Activated T-helper 17 cell treated with anti-CD3 and anti-CD28 coated beads, Interleukin-2, amount 50 U/mL, for 72 hours (primary cell): ENCODE data around the gene PLA2R1. TPM values are rescaled to one million over a fixed set of nuclear protein-coding genes. Genes with fewer than 3 reads are reported as not detected.
A peak's percentile ranks its signal among the peaks of the same experiment; 100 is the strongest.
"Not testable (repeated sequence)": the region's sequence is repeated elsewhere in the genome, so short reads cannot be mapped to it uniquely, and the experiment has no call there.

Experiments used
- ATAC-seq: fragments of 150-1000 bp; cut with Tn5 transposase; replicated peaks from 2 replicates; pipeline ENCODE4 v1.10.0; 2021; ENCODE audit warnings: mild to moderate bottlenecking, moderate library complexity
- H3K27ac Mint-ChIP-seq: one replicate; pipeline ENCODE4 v1.8.0; 2022; ENCODE audit warnings: mixed read lengths
- H3K27me3 Mint-ChIP-seq: one replicate; pipeline ENCODE4 v1.8.0; 2022; ENCODE audit warnings: mixed read lengths
- H3K36me3 Mint-ChIP-seq: one replicate; pipeline ENCODE4 v1.8.0; 2022; ENCODE audit warnings: low read depth, mild to moderate bottlenecking, mixed read lengths
- H3K4me1 Mint-ChIP-seq: one replicate; pipeline ENCODE4 v1.8.0; 2022; ENCODE audit warnings: mixed read lengths
- H3K4me3 Mint-ChIP-seq: one replicate; pipeline ENCODE4 v1.8.0; 2022; ENCODE audit warnings: mild to moderate bottlenecking, mixed read lengths
- H3K9me3 Mint-ChIP-seq: one replicate; pipeline ENCODE4 v1.8.0; 2022; ENCODE audit warnings: mixed read lengths
- total RNA-seq, 2 donors: library from RNA; stranded (reverse); gene quantifications; one replicate each; pipeline ENCODE4 v1.2.3, GENCODE V29; 2022

Gene PLA2R1
- total RNA-seq, 2 donors from 2014 or later, result 0.02 TPM; not detected in 1

- Mint-ChIP-seq H3K4me3 (no peak overlapping the region), H3K27ac (no peak overlapping the region), H3K9me3 (no peaks in the 10 kb centered on the region), H3K27me3 (no peaks in the 10 kb centered on the region), H3K36me3 (no peaks in the 10 kb centered on the region), H3K4me1 (no peaks in the 10 kb centered on the region)
- no peak for ATAC-seq
Measured at GRCh38 chr2:159968279-159968900, 94.0 kb downstream of the PLA2R1 start.

GRCh38 chr2:159963700-159964099, 98.7 kb downstream of the PLA2R1 start:
- Mint-ChIP-seq H3K27ac (no peak overlapping the region), H3K4me3 (no peak overlapping the region), H3K4me1 (peaks cover 7% of the 10 kb centered on the region), H3K36me3 (no peaks in the 10 kb centered on the region), H3K9me3 (no peaks in the 10 kb centered on the region), H3K27me3 (peaks cover 7% of the 10 kb centered on the region)
- ATAC-seq, result no peak

GRCh38 chr2:159962513-159962912, 99.9 kb downstream of the PLA2R1 start:
- not testable (repeated sequence) for H3K36me3 Mint-ChIP-seq, H3K4me3 Mint-ChIP-seq, ATAC-seq, H3K27me3 Mint-ChIP-seq, H3K4me1 Mint-ChIP-seq, H3K9me3 Mint-ChIP-seq, H3K27ac Mint-ChIP-seq

GRCh38 chr2:159961451-159961850, 101.0 kb downstream of the PLA2R1 start:
- Mint-ChIP-seq H3K4me1 (peaks cover 7% of the 10 kb centered on the region), H3K4me3 (no peak overlapping the region), H3K27ac (no peak overlapping the region), H3K9me3 (no peaks in the 10 kb centered on the region), H3K27me3 (peaks cover 7% of the 10 kb centered on the region), H3K36me3 (no peaks in the 10 kb centered on the region)
- ATAC-seq, result no peak

- no peak overlapping the region for H3K4me3 Mint-ChIP-seq
- no peaks in the 10 kb centered on the region for H3K9me3 Mint-ChIP-seq
- ATAC-seq, result no peak
- H3K4me1 Mint-ChIP-seq, result peaks cover 7% of the 10 kb centered on the region
- no peak overlapping the region for H3K27ac Mint-ChIP-seq
- peaks cover 7% of the 10 kb centered on the region for H3K27me3 Mint-ChIP-seq
- no peaks in the 10 kb centered on the region for H3K36me3 Mint-ChIP-seq
Measured at GRCh38 chr2:159961037-159961436, 101.4 kb downstream of the PLA2R1 start.

GRCh38 chr2:159960414-159960813, 102.0 kb downstream of the PLA2R1 start:
- H3K36me3 Mint-ChIP-seq, result no peaks in the 10 kb centered on the region
- H3K4me3 Mint-ChIP-seq, result peak overlapping the region; percentile 38
- no peak overlapping the region for H3K27ac Mint-ChIP-seq
- peaks cover 7% of the 10 kb centered on the region for H3K27me3 Mint-ChIP-seq
- no peaks in the 10 kb centered on the region for H3K9me3 Mint-ChIP-seq
- peaks cover 7% of the 10 kb centered on the region for H3K4me1 Mint-ChIP-seq
- peak; percentile 99 for ATAC-seq

GRCh38 chr2:159959136-159959535, 103.3 kb downstream of the PLA2R1 start:
- Mint-ChIP-seq H3K27ac (no peak overlapping the region), H3K27me3 (peaks cover 12% of the 10 kb centered on the region), H3K36me3 (no peaks in the 10 kb centered on the region), H3K4me1 (peaks cover 7% of the 10 kb centered on the region), H3K9me3 (no peaks in the 10 kb centered on the region), H3K4me3 (no peak overlapping the region)
- no peak for ATAC-seq

- no peak overlapping the region for H3K27ac Mint-ChIP-seq
- H3K4me1 Mint-ChIP-seq, result no peaks in the 10 kb centered on the region
- H3K36me3 Mint-ChIP-seq, result no peaks in the 10 kb centered on the region
- ATAC-seq, result no peak
- H3K27me3 Mint-ChIP-seq, result peaks cover 15% of the 10 kb centered on the region
- H3K4me3 Mint-ChIP-seq, result no peak overlapping the region
- no peaks in the 10 kb centered on the region for H3K9me3 Mint-ChIP-seq
Measured at GRCh38 chr2:159953136-159953823, 109.1 kb downstream of the PLA2R1 start.

- no peak overlapping the region for H3K4me3 Mint-ChIP-seq
- no peak for ATAC-seq
- H3K27ac Mint-ChIP-seq, result no peak overlapping the region
- H3K36me3 Mint-ChIP-seq, result no peaks in the 10 kb centered on the region
- no peaks in the 10 kb centered on the region for H3K4me1 Mint-ChIP-seq
- H3K27me3 Mint-ChIP-seq, result peaks cover 10% of the 10 kb centered on the region
- no peaks in the 10 kb centered on the region for H3K9me3 Mint-ChIP-seq
Measured at GRCh38 chr2:159946326-159946999, 116.0 kb downstream of the PLA2R1 start.

- Mint-ChIP-seq H3K36me3 (no peaks in the 10 kb centered on the region), H3K9me3 (no peaks in the 10 kb centered on the region), H3K4me3 (no peak overlapping the region), H3K4me1 (no peaks in the 10 kb centered on the region), H3K27ac (no peak overlapping the region), H3K27me3 (peaks cover 7% of the 10 kb centered on the region)
- ATAC-seq, result no peak
Measured at GRCh38 chr2:159944874-159945273, 117.5 kb downstream of the PLA2R1 start.

GRCh38 chr2:159942146-159942545, 120.3 kb downstream of the PLA2R1 start:
- no peaks in the 10 kb centered on the region for H3K4me1 Mint-ChIP-seq
- peaks cover 3% of the 10 kb centered on the region for H3K27me3 Mint-ChIP-seq
- no peaks in the 10 kb centered on the region for H3K36me3 Mint-ChIP-seq
- no peak for ATAC-seq
- H3K9me3 Mint-ChIP-seq, result no peaks in the 10 kb centered on the region
- H3K4me3 Mint-ChIP-seq, result no peak overlapping the region
- H3K27ac Mint-ChIP-seq, result no peak overlapping the region

- peaks cover 3% of the 10 kb centered on the region for H3K27me3 Mint-ChIP-seq
Measured at GRCh38 chr2:159941729-159942128, 120.7 kb downstream of the PLA2R1 start.

GRCh38 chr2:159939946-159940345, 122.5 kb downstream of the PLA2R1 start:
- Mint-ChIP-seq H3K4me3 (no peak overlapping the region), H3K4me1 (no peaks in the 10 kb centered on the region), H3K36me3 (no peaks in the 10 kb centered on the region), H3K27me3 (peaks cover 3% of the 10 kb centered on the region), H3K9me3 (no peaks in the 10 kb centered on the region), H3K27ac (no peak overlapping the region)
- no peak for ATAC-seq

More at GRCh38 chr2:159941729-159942128, 120.7 kb downstream of the PLA2R1 start:
- no peak overlapping the region for H3K27ac Mint-ChIP-seq
- no peak overlapping the region for H3K4me3 Mint-ChIP-seq
- ATAC-seq, result peak; percentile 35
- no peaks in the 10 kb centered on the region for H3K9me3 Mint-ChIP-seq
- no peaks in the 10 kb centered on the region for H3K36me3 Mint-ChIP-seq
- no peaks in the 10 kb centered on the region for H3K4me1 Mint-ChIP-seq

GRCh38 chr2:159938395-159938794, 124.0 kb downstream of the PLA2R1 start:
- no peak overlapping the region for H3K27ac Mint-ChIP-seq
- H3K4me1 Mint-ChIP-seq, result no peaks in the 10 kb centered on the region
- no peaks in the 10 kb centered on the region for H3K36me3 Mint-ChIP-seq
- no peak overlapping the region for H3K4me3 Mint-ChIP-seq
- no peaks in the 10 kb centered on the region for H3K9me3 Mint-ChIP-seq
- peaks cover 3% of the 10 kb centered on the region for H3K27me3 Mint-ChIP-seq
- ATAC-seq, result no peak

- Mint-ChIP-seq H3K36me3 (no peaks in the 10 kb centered on the region), H3K27ac (no peak overlapping the region), H3K9me3 (no peaks in the 10 kb centered on the region), H3K4me1 (no peaks in the 10 kb centered on the region), H3K4me3 (no peak overlapping the region), H3K27me3 (peaks cover 3% of the 10 kb centered on the region)
- ATAC-seq, result no peak
Measured at GRCh38 chr2:159936471-159936870, 125.9 kb downstream of the PLA2R1 start.
